Rectal smooth muscle tissue (tissue), 1 donor: ENCODE results near the gene MAP9.
"Not testable (repeated sequence)": the region's sequence is repeated elsewhere in the genome, so short reads cannot be mapped to it uniquely, and the experiment has no call there.

ENCODE experiments used
- H3K27ac ChIP-seq: one replicate; pipeline ENCODE4 v1.7.0; 2013; ENCODE audit warnings: low read depth, low read length, inconsistent platforms
- H3K27me3 ChIP-seq: one replicate; pipeline ENCODE4 v1.7.0; 2013; ENCODE audit warnings: low read length; ENCODE audit not compliant: control insufficient read depth, insufficient read depth
- H3K36me3 ChIP-seq: one replicate; pipeline ENCODE4 v1.7.0; 2013; ENCODE audit warnings: low read length; ENCODE audit not compliant: control insufficient read depth, insufficient read depth
- H3K4me1 ChIP-seq: one replicate; pipeline ENCODE4 v1.7.0; 2013; ENCODE audit warnings: low read length; ENCODE audit not compliant: control insufficient read depth, insufficient read depth
- H3K4me3 ChIP-seq: one replicate; pipeline ENCODE4 v1.7.0; 2013; ENCODE audit warnings: low read length
- H3K9ac ChIP-seq: one replicate; pipeline ENCODE4 v1.7.0; 2013; ENCODE audit warnings: low read length

The MAP9 gene

DNA sequence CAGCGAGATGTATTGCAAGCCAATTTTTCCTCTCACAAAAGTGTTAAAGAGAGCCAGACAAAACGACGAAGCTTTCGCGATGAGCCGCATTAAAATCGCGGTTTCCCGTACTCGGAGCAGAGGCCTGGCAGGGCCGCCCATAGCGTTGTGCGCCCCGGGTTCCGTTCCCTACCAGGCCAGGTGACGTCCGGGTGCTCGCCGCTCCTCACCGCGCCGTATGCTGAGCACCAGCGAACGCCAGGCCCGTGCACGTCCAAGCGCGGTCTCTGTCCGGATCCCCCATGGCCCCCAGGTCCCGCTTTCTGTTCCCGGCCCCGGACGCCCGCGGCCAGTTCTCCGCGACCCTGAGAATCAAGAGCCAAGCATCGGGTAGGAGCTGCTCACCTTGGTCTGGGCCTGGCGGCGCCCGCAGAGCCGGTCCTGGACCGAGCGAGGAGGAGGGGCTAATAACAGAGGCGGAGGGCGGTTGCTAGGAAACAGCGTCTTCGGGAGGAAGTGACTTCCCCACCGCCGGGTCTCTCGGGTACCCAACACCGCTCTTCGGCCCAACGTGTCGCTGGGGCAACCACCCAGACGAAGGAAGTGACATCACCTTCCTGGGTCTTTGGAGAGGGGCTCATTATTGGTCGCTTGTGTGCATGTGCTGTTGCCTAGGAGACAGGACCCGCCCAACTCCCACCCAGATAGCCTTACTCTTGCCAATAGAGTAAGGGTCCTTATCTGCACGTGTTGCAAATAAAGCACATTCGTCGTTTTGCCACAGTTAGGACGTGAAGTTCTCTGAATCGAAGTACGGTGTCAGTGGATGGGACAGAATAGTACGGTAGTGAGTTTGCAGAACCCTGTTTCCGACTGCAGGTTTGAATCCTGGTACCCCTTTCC, at the start of gene MAP9:
Gene MAP9 (minus strand): TSS at position 579 of the 882 bp plus-strand sequence. CDS start 1,115 bp downstream, outside the sequence.
- Histone ChIP-seq H3K4me1 (no peaks in the 10 kb centered on the region), H3K27ac (no peak within 1 kb of the TSS), H3K27me3 (no peaks in the 10 kb centered on the region), H3K9ac (peak within 1 kb of the TSS; percentile 8), H3K36me3 (no peaks in the 10 kb centered on the region), H3K4me3 (peak within 1 kb of the TSS; percentile 67)

DNA sequence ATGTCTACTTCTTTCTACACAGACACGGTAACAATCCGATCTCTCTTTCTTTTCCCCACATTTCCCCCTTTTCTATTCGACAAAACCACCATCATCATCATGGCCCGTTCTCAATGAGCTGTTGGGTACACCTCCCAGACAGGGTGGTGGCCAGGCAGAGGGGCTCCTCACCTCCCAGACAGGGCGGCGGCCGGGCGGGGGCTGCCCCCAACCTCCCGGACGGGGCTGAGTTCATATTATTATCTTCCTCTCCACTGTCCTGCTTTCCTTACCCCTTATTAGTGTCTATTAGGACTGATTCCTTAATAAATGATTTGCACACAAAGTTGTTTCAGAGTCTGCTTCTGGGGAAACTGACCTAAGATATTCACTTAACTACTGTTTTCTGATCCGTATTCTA, 48.0 kb upstream of the MAP9 start:
- not testable (repeated sequence) for H3K27ac ChIP-seq

DNA sequence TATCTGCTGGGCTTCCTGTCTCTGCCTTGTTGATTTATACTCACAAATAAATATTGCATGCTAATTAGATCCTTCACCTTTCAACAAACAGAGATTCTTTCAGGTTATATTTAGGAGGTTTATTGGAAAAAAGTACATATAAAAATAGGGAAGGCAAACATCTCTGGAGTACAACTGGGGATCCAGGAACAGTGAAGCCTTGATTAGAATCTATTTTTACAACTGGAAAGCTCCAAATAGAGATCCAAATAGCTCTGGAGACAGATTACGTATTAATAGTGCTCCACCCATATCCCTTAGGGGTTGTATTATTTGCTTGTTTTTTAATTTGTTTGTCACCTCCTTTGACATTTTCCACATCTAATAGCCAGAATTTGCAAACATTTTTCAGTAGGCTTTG, 46.9 kb upstream of the MAP9 start:
- Histone ChIP-seq H3K4me3 (no peak overlapping the region), H3K27ac (no peak overlapping the region), H3K4me1 (no peaks in the 10 kb centered on the region), H3K9ac (no peak overlapping the region), H3K27me3 (no peaks in the 10 kb centered on the region), H3K36me3 (no peaks in the 10 kb centered on the region)

More for the DNA sequence above, 48.0 kb upstream of the MAP9 start:
- not testable (repeated sequence) for H3K36me3 ChIP-seq, H3K27me3 ChIP-seq, H3K4me3 ChIP-seq, H3K4me1 ChIP-seq, H3K9ac ChIP-seq

DNA sequence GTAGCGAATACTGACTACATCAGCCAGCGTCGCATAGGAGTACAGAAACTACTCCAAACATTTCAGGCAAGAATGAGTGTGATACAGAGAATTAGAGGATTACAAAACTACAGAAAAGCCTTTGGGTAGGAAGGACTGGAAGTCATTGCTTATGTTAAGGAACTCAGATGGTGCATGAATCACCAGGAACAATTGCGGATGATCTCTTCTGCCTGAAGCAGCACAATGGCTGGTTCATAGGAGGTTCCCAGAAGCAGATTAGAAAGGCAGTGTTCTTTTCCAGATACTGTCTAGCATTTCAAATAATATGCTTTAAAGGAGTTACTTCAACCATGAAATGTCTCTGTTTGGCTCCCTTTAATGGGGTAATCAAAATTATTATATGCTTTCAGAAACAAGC, 42.5 kb upstream of the MAP9 start:
- H3K9ac ChIP-seq: no peak overlapping the region
- no peak overlapping the region for H3K27ac ChIP-seq
- no peak overlapping the region for H3K4me3 ChIP-seq
- H3K4me1 ChIP-seq: peaks cover 2% of the 10 kb centered on the region
- no peaks in the 10 kb centered on the region for H3K27me3 ChIP-seq
- H3K36me3 ChIP-seq: no peaks in the 10 kb centered on the region

DNA sequence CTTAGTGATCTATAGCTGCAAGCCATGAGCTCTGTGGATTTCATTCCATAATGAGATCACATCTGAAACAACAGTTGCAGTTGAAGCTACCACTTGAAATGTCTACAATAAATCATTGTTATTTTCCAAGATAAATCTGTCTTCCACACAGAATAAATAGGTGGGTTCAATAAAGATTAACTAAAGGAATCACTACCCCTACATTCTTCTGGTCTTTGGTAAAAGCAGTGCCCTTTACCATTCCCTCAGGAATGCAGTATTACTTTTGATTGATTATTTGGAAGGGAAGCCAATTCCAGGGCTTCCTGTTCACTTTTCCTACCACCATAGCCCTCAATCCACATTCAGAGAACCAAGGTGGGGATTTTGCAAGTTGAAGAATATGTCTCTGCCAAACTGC, 38.9 kb upstream of the MAP9 start:
- no peaks in the 10 kb centered on the region for H3K36me3 ChIP-seq
- no peak overlapping the region for H3K27ac ChIP-seq
- H3K4me1 ChIP-seq: peaks cover 2% of the 10 kb centered on the region
- H3K9ac ChIP-seq: no peak overlapping the region
- H3K4me3 ChIP-seq: no peak overlapping the region
- no peaks in the 10 kb centered on the region for H3K27me3 ChIP-seq

DNA sequence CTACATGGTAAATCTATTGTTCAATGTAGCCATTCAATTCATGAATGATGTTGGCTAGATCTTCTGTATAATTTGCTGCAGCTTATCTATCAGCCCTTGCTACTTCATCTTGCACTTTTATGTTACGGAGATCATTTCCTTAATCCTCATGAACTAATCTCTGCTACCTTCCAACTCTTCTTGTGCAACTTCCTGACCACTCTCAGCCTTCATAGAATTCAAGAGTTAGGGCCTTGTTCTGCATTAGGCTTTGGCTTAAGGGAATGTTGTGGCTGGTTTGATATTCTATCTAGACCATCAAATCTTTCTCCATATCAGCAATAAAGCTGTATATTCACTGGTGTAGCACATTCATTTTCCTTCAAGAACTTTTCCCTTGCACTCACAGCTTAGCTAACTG, 36.7 kb upstream of the MAP9 start:
- no peak overlapping the region for H3K9ac ChIP-seq
- H3K27ac ChIP-seq: no peak overlapping the region
- H3K27me3 ChIP-seq: no peaks in the 10 kb centered on the region
- H3K4me3 ChIP-seq: no peak overlapping the region
- no peaks in the 10 kb centered on the region for H3K36me3 ChIP-seq
- H3K4me1 ChIP-seq: peaks cover 2% of the 10 kb centered on the region

DNA sequence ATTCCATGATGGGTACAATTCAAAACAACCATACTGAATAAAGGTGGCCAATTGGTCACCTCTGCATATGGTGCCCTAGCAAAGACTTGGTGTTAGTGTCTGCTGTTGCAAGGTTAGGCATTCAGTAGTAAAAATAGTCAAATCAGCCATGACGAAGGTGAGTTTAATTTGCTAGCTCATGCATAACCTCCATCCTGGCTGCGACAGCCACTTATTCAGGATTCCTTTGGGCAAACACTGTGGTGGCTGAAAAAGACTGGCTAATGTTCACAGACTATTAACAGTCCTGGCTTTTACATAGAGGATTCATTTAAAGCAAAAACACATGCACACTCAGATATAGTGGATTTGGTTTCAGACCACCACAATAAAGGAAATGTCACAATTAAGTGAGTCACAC, 34.8 kb upstream of the MAP9 start:
- no peak overlapping the region for H3K9ac ChIP-seq
- no peaks in the 10 kb centered on the region for H3K36me3 ChIP-seq
- no peak overlapping the region for H3K27ac ChIP-seq
- H3K27me3 ChIP-seq: no peaks in the 10 kb centered on the region
- H3K4me1 ChIP-seq: peaks cover 2% of the 10 kb centered on the region
- no peak overlapping the region for H3K4me3 ChIP-seq

DNA sequence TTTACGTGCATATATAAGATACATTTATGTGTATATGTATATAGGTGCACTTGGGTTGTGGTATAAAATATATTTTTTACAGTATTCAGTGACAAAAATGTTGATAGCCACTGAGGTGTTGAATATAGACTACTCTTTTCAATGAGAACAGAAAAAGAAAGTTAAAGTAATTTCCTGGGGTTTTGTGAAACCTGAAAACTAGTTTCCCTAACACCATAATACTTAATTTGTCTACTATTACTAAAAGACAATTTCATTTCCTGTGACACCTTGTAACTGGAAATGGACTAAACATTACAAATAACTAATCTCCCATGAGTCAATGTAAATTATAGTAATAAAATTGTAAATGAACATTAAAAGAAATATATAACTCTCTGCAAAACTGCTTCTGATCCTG, 32.0 kb upstream of the MAP9 start:
- no peak overlapping the region for H3K4me3 ChIP-seq
- no peak overlapping the region for H3K27ac ChIP-seq
- H3K9ac ChIP-seq: no peak overlapping the region
- H3K27me3 ChIP-seq: no peaks in the 10 kb centered on the region
- no peaks in the 10 kb centered on the region for H3K36me3 ChIP-seq
- peaks cover 4% of the 10 kb centered on the region for H3K4me1 ChIP-seq

DNA sequence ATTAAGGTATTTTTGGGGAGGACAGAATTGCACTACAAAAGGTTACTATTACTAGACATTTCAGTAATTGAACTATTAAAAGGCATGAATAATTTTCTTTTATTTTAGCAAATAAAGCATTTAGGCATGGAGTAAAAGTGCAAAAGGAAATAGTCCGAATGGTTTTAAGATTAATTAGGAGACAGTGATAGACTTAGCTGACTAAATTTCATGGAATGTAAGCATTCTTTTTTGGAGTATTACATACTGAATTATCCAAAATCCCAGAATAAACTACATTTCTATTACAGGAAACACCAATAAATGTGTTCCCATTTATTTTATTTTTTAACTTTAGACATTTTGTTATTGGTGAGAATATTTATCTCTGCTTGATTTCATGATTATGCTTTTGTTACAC, 30.7 kb upstream of the MAP9 start:
- H3K27me3 ChIP-seq: no peaks in the 10 kb centered on the region
- H3K4me1 ChIP-seq: peaks cover 4% of the 10 kb centered on the region
- H3K27ac ChIP-seq: no peak overlapping the region
- no peak overlapping the region for H3K9ac ChIP-seq
- no peaks in the 10 kb centered on the region for H3K36me3 ChIP-seq
- no peak overlapping the region for H3K4me3 ChIP-seq

DNA sequence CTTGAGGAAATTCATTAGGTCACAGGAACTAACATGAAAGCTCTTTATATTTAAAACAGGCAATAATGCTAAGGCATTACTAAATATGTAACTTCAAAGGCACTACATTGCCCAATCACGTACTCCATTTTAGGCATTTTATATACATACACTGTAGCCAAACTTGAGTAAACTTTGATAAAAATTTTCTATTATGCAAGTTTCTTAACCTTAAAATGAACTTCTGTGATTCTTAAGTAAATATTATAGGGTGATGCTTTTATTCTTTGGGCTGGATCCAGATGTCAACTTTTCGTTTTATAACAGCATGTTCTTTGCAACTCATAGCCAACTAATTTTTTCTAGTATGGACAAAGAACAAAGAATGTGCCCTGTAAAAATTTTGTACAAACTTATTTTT, 28.3 kb upstream of the MAP9 start:
- no peak overlapping the region for H3K9ac ChIP-seq
- H3K27ac ChIP-seq: no peak overlapping the region
- H3K36me3 ChIP-seq: no peaks in the 10 kb centered on the region
- no peaks in the 10 kb centered on the region for H3K27me3 ChIP-seq
- H3K4me1 ChIP-seq: peaks cover 4% of the 10 kb centered on the region
- H3K4me3 ChIP-seq: no peak overlapping the region

DNA sequence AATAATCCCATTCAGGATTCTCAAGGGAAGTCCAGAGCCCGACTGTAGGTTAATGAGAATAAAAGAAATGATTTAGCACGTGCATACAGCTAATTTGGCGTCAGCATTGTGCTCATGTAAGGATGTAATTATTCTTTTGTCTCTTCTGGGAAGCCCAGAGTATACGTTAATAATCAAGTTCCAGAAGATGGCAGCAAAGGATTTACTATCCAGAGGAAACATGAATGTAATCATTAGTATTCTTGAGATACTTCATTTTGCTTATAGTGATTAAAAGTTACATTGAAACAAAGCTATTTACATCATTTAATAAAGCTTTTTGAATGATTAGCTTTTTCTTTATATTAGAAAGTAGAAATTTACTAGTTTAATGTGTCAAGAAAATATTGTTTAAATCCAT, 27.1 kb upstream of the MAP9 start:
- Histone ChIP-seq H3K27ac (no peak overlapping the region), H3K4me1 (peaks cover 4% of the 10 kb centered on the region), H3K4me3 (no peak overlapping the region), H3K9ac (no peak overlapping the region), H3K36me3 (no peaks in the 10 kb centered on the region), H3K27me3 (no peaks in the 10 kb centered on the region)

DNA sequence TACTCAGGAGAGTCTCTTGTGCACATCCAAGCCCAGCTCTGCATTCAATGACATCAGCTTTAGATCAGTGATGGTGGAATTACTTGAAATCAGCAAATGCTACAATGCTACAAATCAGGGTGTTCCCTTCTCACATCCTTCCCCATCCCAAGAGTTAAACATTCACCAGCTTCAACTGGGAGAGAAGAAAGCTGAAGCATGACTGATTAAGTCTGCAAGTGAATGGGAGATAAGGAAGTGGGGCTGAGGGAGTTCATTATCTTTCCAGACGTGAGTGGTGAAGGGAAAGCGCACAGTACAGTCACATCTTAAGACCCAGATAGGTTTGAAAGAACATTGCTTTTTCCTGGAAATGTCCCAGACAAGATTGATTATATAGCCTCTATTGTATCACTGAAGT, 26.2 kb upstream of the MAP9 start:
- Histone ChIP-seq H3K9ac (no peak overlapping the region), H3K27ac (no peak overlapping the region), H3K36me3 (no peaks in the 10 kb centered on the region), H3K4me1 (peaks cover 4% of the 10 kb centered on the region), H3K27me3 (no peaks in the 10 kb centered on the region), H3K4me3 (no peak overlapping the region)

DNA sequence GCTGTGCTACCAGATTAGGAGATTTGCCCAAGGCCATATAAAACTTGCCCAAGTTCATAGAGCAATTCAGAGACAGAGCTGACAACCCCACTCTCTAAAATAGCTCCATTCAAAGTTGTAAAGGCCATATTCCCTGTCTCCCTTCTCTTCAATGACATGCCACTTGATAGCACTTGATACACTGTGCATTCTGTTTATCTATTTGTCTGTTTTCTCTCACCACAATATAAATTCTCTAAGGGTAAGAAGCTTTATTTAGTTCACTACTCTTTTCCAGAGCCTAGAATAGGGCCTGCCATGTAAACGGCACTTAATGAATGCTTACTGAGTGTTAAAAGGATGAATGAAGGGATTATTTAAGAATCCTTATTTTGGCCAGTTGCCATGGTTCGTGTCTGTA, 24.1 kb upstream of the MAP9 start:
- Histone ChIP-seq H3K4me1 (peaks cover 4% of the 10 kb centered on the region), H3K27ac (no peak overlapping the region), H3K4me3 (no peak overlapping the region), H3K9ac (no peak overlapping the region), H3K36me3 (no peaks in the 10 kb centered on the region), H3K27me3 (no peaks in the 10 kb centered on the region)
